DMS114 treated with DMSO at 0.1 percent for 48 hours (cell line): ENCODE measurements around the gene MMP1.
"Not testable (repeated sequence)": the region's sequence is repeated elsewhere in the genome, so short reads cannot be mapped to it uniquely, and the experiment has no call there.

Source experiments
- DNase-seq: peaks from one replicate; lab custom pipeline; 2025; ENCODE audit not compliant: unreplicated experiment; lab: John Stamatoyannopoulos, UW

MMP1 gene

GRCh38 chr11:102761646-102762238 is 36.2 kb downstream of the MMP1 start:
- peak; percentile 96 for DNase-seq

GRCh38 chr11:102760344-102761035 is 37.5 kb downstream of the MMP1 start:
- DNase-seq: peak; percentile 71

- DNase-seq: no peak
Observed at GRCh38 chr11:102757823-102758549, 40.0 kb downstream of the MMP1 start.

GRCh38 chr11:102753267-102753666 is 44.7 kb downstream of the MMP1 start:
- no peak for DNase-seq

GRCh38 chr11:102751673-102752072 is 46.3 kb downstream of the MMP1 start:
- DNase-seq: no peak

- no peak for DNase-seq
Observed at GRCh38 chr11:102749101-102749722, 48.7 kb downstream of the MMP1 start.

- not testable (repeated sequence) for DNase-seq
Observed at GRCh38 chr11:102746746-102747578, 51.0 kb downstream of the MMP1 start.
